ENCODE results near the gene INMT.
A peak's percentile ranks its signal among the peaks of the same experiment; 100 is the strongest.

Gene INMT

DNA sequence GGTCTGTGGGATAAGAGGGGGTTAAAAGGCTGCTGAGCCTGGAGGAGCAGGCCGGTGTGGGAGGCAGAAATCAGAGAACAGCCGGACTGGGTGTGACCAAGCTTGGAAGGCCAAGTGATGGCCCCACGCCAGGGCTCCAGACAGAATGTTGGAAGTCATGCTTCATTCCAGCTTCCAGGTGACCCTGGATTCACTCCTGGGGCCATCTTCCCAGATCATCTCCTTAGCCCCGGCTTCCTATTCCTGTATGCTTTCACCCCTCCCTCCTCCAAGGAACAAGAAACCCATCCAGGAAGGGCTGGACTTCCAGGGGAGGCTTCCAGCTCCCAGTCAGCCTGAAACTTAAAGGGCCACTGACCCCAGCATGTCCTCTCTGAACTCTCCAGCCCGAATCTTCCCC lies 1.0 kb downstream of the INMT start:
- DNase-seq (ENCODE audit: low read depth): peak; percentile 24

DNA sequence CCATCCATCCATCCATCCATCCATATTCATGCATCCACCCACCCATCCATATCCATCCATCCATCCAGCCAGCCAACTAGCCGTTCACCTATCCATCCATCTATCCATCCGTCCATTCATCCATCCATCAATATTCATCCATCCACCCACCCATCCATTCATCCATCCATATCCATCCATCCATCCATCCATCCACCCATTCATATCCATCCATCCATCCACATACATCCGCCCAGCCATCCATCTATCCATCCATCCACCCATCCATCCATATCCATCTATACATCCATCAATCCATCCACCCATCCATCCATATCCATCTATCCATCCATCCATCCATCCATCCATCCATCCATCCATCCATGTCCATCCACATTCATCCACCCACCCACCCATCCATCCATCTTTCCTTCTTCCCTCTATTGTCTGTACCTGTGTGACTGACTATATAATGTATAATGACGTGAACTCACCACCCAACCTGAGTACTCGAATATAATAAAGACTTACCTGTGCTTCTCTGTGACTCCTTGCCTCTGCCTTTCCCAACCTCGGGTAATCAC lies 2.5 kb downstream of the INMT start:
- DNase-seq (ENCODE audit: low read depth): no peak

DNA sequence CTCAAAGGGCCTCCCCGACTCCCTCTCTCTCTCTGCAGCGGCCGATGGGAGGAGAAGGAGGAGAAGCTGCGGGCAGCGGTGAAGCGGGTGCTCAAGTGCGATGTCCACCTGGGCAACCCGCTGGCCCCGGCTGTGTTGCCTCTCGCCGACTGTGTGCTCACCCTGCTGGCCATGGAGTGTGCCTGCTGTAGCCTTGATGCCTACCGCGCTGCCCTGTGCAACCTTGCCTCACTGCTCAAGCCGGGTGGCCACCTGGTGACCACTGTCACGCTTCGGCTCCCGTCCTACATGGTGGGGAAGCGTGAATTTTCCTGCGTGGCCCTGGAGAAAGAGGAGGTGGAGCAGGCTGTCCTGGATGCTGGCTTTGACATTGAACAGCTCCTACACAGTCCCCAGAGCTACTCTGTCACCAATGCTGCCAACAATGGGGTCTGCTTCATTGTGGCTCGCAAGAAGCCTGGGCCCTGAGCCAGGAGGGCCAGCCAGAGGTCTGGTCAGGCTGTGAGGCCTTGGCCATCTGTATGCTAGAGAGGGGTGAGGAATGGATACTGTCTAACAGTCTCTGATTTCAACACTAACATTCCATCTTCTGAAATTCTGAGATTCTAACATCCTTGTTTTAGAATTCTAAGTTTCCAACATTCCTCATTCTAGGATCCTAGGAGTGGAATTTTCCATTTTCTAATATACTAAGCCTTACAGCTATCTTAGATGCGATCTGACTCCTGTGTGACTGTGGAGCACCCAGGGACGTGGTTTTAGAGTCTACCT lies 3.6 kb downstream of the INMT start:
- DNase-seq (ENCODE audit: low read depth): peak; percentile 64

DNA sequence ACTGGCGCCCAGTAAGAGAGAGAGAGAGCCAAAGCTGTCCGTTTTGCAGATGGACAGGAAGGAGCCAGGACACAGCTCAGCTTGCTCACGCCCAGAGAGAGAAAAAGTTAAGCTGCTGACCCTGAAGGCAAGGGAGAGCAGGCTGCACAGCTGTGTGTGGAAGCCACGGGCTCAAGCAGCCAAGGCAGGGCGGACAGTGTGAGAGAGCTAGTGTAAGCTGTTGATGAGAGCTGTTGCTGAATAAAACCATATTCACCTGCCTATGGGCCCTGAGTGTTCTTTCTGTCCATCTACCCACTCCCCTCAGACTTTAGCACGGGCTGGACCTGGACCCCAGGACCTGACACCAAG lies 5.4 kb downstream of the INMT start:
- DNase-seq (ENCODE audit: low read depth): no peak

DNA sequence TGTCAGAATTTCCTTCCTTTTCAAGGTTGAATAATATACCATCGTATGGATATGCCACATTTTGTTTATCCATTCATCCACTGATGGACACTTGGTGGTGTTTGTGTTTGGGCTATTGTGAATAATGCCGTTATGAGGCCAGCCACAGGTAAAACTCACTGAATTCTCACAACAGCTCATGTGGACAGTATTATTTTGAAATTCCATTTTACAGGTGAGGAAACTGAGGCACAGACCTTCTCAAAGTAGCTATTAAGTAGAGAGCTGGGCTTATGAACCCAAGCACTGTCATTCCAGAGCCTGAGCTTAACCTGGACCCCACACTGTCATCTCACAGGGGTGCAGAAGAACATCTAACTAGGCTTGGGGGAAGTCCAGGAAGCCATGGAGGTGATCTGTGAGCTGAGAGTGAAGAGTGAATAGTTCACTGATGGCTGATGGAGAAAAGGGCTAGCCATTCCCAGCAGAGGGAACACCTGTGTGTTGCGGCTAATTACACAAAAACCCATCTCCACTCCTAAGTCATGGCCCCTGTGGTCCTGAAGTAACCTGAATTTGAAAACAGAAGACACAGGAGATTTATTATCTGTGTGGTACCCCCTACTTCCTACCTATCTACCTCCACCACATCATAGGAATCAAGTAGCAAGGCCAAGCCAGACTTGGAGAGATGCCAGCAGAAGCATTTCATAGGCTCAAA lies 8.7 kb downstream of the INMT start:
- DNase-seq (ENCODE audit: low read depth): no peak

DNA sequence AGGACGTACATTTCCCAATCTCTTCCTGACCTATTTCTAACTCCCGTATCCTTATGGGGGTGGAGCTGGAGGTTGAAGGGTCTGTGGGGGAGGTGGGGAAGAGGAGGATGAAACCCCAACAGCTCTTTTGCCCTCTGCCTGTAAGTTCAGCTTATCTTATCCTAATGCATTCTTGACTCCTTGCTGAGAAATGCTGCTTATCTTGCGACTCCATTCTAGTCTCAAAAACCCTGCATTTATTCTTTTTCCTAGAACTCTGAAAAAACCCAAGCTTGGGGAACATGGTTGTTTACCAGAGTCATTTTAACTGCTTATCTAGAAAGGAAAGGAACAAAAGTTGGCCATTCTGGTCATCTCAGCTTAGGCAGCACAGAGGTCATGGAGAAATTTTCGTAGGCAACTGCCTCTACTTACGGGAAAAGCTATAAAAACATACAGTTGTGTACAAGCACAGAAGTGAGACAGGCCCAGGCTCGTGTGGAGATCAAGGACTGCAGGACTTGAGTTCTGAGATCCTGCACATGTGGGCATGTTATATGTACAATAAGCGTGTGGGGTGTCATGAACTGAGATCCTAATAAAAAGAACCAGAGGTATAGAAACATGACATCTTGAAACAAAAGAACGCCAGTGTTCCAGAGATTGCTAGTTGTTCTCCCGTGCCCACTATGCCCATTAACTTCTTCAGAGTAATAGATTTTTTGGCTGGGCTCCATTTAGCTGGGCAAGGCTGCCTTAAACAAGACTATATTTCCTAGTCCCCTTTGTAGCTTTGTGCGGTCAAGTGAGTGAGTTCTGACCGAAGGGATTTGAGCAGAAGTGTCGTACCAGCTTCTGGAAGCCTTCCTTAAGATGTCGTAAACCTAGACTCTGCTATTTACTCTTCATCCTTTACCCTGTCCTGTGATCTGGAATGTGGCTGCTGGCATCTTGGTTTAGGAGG lies 9.6 kb downstream of the INMT start:
- DNase-seq (ENCODE audit: low read depth): peak; percentile 99

DNA sequence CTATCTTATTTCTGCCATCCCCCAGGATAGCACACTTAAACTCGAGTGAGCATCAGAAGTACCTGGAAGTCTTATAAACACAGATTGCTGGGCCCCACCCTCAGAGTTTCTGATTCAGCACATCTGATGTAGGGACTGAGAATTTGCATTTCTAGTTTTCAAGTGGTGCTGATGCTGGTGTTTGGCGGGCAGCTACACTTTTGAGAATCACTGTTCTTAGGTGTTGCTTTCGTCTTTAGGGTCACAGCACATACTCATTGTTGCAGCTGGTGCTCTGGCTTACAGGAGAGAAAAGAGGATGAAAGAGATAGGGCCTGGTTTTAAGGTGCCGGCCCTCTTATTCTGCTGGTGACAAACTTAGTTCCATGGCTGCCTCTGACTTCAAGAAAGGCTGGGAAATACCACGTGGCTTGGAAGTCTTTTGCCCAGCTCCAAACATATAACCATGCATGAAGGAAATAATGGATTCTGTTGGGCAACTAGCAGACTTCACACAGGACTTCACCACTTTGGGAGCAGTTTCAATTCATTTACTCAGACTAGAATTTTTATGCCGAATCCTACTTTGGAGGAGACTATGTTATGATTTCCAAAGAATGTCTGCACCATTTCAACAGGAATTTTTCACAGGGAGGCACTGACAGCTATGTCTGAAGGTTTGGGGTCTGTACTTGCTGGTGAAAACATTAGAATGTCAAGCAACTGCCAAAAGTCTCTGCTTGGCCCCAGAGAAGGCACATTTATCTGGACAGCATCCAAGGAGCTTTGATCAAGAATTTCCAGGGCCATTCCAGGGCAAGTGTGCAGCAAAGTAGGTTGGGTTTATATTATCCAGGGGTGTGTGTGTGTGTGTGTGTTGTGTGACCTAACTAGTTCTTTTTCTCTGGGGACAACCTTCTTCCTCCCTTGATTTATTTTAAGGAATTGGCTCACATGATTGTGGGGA lies 12.4 kb downstream of the INMT start:
- peak; percentile 86 for DNase-seq (ENCODE audit: low read depth)

DNA sequence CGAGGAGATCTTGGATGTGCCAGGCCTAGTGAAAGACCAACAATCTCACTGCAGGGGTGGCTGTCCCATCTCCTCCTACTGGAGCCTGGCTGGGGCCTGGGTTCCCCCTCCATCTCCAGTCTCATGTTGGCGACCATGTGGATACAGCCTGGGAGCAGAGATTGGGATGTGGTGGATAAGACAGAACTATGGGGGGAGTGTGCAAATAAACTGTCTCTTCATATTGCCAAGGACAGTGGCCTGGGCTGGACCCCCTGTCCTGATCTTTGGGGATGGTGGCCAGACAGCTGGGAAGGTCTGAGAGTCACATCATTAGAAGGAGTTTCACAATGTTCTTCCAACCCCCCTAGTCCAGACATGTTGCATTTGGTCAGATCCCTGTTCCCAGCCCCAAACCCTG lies 13.5 kb downstream of the INMT start:
- DNase-seq (ENCODE audit: low read depth): no peak

DNA sequence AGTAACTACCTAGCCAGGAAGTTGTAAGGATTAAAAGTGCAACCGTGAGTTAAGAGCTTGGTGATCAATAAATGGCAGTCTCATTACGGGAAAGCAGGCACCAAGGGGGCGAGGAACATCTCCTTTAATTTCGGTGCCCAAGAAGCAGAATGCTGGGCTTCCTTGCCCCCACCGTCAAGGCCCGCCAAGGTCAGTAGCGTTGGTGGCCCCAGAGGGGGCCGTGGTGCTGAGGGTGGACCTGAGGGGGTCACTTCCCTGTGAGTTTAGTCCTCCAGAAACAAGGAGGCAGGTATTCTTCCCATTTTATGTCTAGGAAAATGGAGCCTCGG lies 18.9 kb downstream of the INMT start:
- no peak for DNase-seq (ENCODE audit: low read depth)

DNA sequence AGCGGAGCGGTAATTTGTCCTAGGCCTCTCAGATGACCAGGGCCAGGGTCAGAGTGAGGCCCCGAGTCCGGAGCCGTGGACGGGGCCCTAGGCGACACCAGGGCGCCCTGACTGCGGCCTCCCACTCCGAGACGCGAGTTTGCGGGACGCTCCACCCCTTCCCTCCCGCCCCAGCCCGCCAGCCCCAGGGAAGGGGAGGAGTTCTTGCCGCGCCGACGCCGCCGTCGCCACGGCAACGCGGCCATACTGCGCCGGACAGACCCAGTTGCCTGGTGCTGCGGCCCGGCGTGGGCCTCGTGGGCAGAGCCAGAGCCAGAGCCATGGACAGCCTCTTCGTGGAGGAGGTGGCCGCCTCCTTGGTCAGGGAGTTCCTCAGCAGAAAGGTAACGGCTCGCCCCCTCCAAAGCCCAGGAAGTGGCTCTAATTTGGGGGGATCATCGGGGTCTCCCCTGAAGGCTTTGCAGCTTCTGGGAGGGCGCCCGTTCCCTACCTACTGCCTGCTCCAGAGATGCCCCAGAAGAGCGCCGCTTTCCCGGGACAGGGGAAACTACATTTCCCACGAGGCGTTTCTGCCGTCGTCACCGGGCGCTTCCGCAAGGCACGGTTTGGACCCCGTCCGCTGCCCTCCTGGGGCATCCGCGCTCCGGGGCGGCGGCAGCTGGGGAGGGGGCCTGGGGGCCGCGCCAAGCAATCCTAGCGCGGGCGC lies 19.4 kb downstream of the INMT start, which contains the start of gene MINDY4:
MINDY4 (plus strand) TSS at position 244 of the 706 bp plus-strand sequence; CDS start at position 321, 77 bp downstream.
- DNase-seq (ENCODE audit: low read depth): peak; percentile 80

DNA sequence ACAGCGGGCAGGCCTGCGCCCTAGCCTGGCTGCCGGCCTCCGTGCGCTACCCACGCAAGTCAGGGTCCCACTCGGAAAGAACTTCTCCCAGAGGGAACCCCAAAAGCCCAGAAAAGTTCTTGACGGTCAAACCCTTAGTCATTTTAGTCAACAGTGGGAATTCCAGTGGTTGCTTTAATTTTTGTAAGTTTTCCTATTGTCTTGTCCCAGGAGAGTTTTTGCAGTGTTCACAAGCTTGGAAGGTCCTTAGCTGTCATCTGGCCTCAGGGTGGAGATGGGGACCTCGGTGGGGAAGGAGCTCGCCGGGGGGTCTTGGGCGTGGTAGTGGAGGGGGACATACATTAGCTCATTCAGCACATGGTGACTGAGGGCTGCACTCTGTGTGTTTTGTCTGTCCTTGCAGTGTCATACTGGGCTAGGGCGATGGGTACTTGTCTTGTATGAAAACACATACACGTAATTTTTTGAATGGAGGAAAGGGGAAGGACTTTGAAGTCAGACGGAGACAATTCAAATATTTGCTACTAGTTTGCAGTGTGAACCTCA lies 20.0 kb downstream of the INMT start:
- DNase-seq (ENCODE audit: low read depth): no peak

DNA sequence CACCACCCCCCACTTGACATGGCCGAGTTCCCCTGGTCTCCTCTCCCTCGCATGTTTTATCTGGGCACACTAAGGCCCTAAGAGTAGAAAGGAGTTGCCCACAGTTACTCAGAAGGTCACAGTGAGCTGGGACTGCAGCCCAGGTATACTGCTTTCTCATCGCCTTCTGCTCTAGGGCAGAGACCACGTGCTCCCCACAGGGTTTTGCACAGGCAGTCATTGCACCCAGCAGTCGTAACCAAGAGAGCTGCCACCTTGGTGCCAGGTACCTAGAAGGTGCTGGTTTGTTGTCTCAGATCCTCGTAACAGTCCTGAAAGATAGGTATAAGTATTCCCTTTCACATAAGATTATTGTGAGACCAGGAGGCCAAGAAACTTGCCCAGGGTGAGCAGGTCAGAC lies 21.0 kb downstream of the INMT start:
- no peak for DNase-seq (ENCODE audit: low read depth)

DNA sequence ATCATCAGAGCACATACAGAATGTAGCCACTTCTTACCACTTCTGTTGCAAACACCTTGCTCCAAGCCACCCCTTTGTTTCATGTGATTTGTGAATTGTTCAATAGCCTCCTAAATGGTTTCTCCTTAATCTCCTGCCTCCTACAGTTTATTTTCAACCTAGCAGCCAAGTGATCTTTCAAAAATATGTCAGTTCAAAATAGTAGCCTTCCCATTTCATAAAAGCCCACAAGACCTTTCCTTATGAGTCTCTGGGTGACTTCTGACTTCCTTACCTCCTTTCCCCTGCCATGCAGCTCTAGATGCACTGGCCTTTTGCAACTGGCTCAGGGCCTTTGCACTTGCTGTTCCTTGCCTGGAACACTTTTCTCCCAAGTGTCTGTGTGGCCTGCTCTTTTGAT lies 24.1 kb downstream of the INMT start:
- no peak for DNase-seq (ENCODE audit: low read depth)

DNA sequence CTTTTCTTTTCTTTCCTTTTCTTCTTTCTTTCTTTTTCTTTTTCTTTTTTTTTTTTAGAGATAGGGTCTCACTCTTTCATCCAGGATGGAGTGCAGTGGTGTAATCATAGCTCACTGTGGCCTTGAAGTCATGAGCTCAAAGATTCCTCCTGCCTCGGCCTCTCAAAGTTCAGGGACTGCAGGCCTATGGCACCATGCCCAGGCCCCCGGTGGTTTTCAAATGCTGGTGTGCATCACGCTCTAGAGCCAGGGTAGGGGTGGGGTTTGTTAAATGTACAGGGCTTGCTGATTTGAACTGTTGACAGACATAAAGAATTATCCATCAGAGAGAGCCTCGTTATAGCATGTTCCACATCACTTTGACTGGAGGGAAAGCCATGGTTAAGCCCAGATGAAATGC lies 25.0 kb downstream of the INMT start:
- DNase-seq (ENCODE audit: low read depth): peak; percentile 59

DNA sequence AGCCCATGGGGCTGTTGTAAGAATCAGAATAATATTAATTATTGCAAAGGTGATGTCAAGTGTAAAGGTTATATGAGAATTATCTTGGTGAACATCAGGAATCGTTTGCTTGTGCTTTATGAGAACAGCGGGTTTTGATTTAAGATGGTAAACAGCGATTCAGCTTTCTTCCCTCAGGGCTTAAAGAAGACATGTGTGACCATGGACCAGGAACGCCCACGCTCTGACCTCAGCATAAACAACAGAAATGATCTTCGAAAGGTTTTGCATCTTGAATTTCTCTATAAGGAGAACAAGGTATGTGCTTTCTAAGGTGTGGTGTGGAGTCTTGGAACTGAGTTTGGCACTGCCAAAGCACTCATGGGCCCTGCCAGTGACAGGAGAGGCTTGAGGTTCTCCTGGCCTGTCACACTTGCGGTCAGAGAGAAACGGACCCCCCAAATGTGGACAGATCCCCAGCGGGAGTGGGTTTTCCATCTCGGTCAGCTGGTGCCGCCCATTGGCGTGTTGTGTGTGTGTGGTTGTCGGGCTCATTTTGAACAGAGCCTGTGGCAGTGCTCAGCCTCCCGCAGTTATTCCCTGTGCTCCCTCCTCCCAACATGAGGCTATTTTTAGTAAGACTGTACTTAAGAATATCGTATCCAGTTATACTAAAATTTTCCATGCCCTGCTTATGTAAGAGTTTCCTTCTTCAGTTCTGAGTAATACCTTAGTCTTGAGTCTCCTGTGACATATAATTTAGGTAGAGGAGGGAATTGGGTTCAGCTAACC lies 26.5 kb downstream of the INMT start:
- DNase-seq (ENCODE audit: low read depth): peak; percentile 21

DNA sequence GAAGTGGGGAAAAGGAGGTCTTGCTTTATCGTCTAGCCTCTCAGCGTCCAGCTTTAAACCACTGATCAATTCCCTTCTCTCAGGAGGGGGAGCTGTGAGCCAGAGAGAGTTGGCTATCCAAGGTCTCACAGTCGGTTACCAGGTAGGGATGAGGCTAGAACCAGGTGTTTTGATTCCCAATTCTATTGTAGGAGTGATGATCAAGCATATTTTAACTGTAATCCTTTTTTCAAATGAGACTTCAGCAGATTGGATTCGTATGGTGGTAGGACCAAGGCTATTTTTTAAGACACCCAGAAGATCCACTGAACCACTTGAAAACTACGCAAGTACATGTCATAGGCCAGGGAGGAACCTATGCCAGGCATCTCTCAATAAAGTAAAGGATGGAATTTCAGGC lies 27.6 kb downstream of the INMT start:
- DNase-seq (ENCODE audit: low read depth): no peak

DNA sequence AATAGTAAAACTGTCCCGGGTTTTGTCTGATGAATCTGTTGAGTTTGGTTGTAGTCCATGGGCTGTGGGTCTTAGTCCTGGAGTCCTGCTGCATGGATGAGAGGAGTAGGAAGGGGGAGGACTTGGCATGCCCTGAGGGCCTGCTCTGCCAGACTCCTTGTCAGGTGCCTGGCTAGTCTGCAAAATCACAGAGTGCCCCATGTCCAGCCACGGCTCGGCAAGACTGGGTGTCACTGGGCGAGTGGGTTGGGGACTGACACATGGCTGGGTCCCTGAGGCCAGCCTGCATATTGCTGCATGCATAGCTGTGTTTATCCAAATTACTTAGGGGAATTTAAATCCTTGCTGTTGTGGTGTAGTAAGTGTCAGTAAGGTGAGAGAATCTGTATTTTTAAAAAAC lies 29.0 kb downstream of the INMT start:
- DNase-seq (ENCODE audit: low read depth): no peak

DNA sequence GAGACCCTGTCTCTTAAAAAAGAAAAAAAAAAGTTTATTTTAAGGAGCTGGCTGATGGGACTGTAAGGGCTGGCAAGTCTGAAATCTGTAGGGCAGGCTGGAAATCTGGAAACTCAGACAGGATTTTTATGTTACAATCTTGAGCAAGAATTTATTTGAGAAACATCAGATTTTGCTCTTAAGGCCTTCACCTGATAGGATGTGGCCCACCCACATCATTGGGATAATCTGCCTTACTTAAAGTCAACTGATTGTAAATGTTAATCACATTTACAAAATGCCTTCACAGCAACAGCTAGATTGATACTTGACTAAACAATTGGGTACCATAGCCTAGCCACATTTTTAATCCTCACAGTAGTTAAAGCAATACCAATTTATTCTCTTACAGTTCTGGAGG lies 30.8 kb downstream of the INMT start:
- no peak for DNase-seq (ENCODE audit: low read depth)

DNA sequence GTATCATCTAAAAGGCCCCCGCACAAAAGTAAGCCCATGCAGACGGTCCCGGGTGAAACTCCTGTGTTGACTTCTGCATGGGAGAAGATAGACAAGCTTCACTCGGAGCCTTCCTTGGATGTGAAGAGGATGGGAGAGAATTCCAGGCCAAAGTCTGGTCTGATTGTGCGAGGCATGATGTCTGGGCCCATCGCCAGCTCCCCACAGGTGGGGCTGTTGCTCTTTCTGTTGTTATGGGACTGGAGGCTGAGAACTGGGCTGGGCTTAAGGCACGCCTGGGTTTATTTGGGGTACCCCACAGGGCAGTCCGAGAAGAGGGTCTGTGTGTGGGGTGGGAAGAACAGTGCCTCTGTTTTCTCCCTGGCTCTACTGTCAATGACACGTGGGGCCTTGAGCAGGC lies 33.9 kb downstream of the INMT start:
- no peak for DNase-seq (ENCODE audit: low read depth)

DNA sequence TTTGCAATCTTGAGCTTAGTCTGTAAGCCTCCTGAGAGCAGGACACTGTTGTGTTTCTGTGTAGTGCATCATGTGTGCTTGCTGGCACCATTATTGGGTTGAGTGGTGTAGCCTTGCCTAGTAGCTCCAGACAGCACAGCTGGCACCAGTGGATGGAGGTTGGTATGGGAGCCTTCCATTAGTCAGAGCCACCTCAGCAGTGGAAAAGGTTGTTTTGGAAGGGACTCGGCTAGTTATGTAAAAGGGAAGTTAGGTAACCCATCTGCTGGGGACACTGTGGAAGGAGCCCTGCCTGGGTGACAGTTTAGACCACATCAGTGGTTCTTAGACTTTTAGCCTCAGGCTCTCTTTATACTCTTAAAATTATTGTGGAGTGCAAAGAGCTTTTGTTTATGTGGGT lies 35.6 kb downstream of the INMT start:
- DNase-seq (ENCODE audit: low read depth): no peak

Measured in amniotic epithelial cell (primary cell).